GM18951 (cell line): ENCODE results near the gene GSG1L2.
"Not testable (repeated sequence)": the region's sequence is repeated elsewhere in the genome, so short reads cannot be mapped to it uniquely, and the experiment has no call there.

Source experiments
- POLR2A ChIP-seq: IDR thresholded peaks from 4 replicates; pipeline ENCODE4 v1.6.1; 2011; ENCODE audit warnings: mild to moderate bottlenecking; ENCODE audit not compliant: insufficient read length, insufficient read depth; ENCODE audit errors: extremely low read depth
- in situ Hi-C: fragments of 300-500 bp; cut with MboI; formaldehyde crosslinking; loops from one replicate; pipeline ENCODE4 v1.12.0; 2022; ENCODE audit warnings: low sequenced_read_pairs, mixed read lengths, inconsistent platforms; ENCODE audit not compliant: unreplicated experiment

Gene GSG1L2

GRCh38 chr17:9790889-9791876 lies 30.7 kb downstream of the GSG1L2 start, which contains the start of gene DHRS7C:
TSS of gene DHRS7C (minus strand) at chr17:9791592. CDS start at chr17:9791284, 308 bp downstream.
- in situ Hi-C loops: no loop called here
- TF ChIP-seq POLR2A: no peak

- in situ Hi-C loops: no loop called here
- TF ChIP-seq POLR2A: no peak
Measured at GRCh38 chr17:9790316-9790715, 31.6 kb downstream of the GSG1L2 start.

- in situ Hi-C loops: no loop called here
- no peak for TF ChIP-seq POLR2A
Measured at GRCh38 chr17:9788601-9789000, 33.3 kb downstream of the GSG1L2 start.

- in situ Hi-C loops: no loop called here
- TF ChIP-seq POLR2A: no peak
Measured at GRCh38 chr17:9784544-9784943, 37.3 kb downstream of the GSG1L2 start.

GRCh38 chr17:9783465-9783864 lies 38.4 kb downstream of the GSG1L2 start:
- in situ Hi-C loops: not testable (repeated sequence)

- in situ Hi-C loops: no loop called here
Measured at GRCh38 chr17:9783050-9783449, 38.8 kb downstream of the GSG1L2 start.

GRCh38 chr17:9780552-9780951 lies 41.3 kb downstream of the GSG1L2 start:
- in situ Hi-C loops: no loop called here
- TF ChIP-seq POLR2A: no peak

More at GRCh38 chr17:9783050-9783449, 38.8 kb downstream of the GSG1L2 start:
- TF ChIP-seq POLR2A: no peak

GRCh38 chr17:9776911-9777310 lies 45.0 kb downstream of the GSG1L2 start:
- TF ChIP-seq POLR2A: no peak
- in situ Hi-C loops: no loop called here

GRCh38 chr17:9772658-9773057 lies 49.2 kb downstream of the GSG1L2 start:
- in situ Hi-C loops: no loop called here

GRCh38 chr17:9771465-9771864 lies 50.4 kb downstream of the GSG1L2 start:
- no peak for TF ChIP-seq POLR2A

More at GRCh38 chr17:9772658-9773057, 49.2 kb downstream of the GSG1L2 start:
- no peak for TF ChIP-seq POLR2A

GRCh38 chr17:9769036-9769695 lies 52.7 kb downstream of the GSG1L2 start:
- in situ Hi-C loops: no loop called here
- no peak for TF ChIP-seq POLR2A

More at GRCh38 chr17:9771465-9771864, 50.4 kb downstream of the GSG1L2 start:
- in situ Hi-C loops: no loop called here

GRCh38 chr17:9768381-9768934 lies 53.4 kb downstream of the GSG1L2 start:
- no peak for TF ChIP-seq POLR2A
- in situ Hi-C loops: no loop called here

- TF ChIP-seq POLR2A: no peak
- in situ Hi-C loops: no loop called here
Measured at GRCh38 chr17:9767432-9767991, 54.4 kb downstream of the GSG1L2 start.
